Cardiac septum (tissue), 1 donor: ENCODE measurements around the gene ADCY2. TPM values are rescaled to one million over a fixed set of nuclear protein-coding genes. Genes with fewer than 3 reads are reported as not detected.

ENCODE experiments used
- DNase-seq: peaks from one replicate; pipeline ENCODE4 v3.0.0-alpha.2; 2020; ENCODE audit warnings: low spot score
- intact Hi-C: fragments of 100-400 bp; cut with DNase I; formaldehyde crosslinking; loops from one replicate; pipeline ENCODE4 v1.14.0; 2022
- total RNA-seq: library from RNA; stranded (reverse); fragmentation: NEBNext Ultra II Directional; extraction: Animal tissue kit (Norgen Biotek cat#: 25700); gene quantifications from one replicate; pipeline ENCODE4 v1.2.1, GENCODE V29; 2021
- donor health status: DM: no; HTN: no; CAD: no.

The ADCY2 gene
- total RNA-seq, 1 donor from 2014 or later = 0.54 TPM

- DNase-seq = no peak
- intact Hi-C loops = loop anchor here (10.0 kb wide), 2 partner anchors 351 to 629 kb away; no protein-coding TSS in a partner anchor
Observed at GRCh38 chr5:7393921-7394799, 1.8 kb upstream of the ADCY2 start.

- no peak for DNase-seq
- intact Hi-C loops = loop anchor here (10.0 kb wide), 2 partner anchors 350 to 630 kb away; no protein-coding TSS in a partner anchor
Observed at GRCh38 chr5:7394889-7395431, 978 bp upstream of the ADCY2 start.

- no peak for DNase-seq
- intact Hi-C loops = loop anchor here (10.0 kb wide), 2 partner anchors 349 to 631 kb away; no protein-coding TSS in a partner anchor
Observed at GRCh38 chr5:7395432-7395946, 449 bp upstream of the ADCY2 start.

- intact Hi-C loops = loop anchor here (10.0 kb wide), 2 partner anchors 348 to 632 kb away; no protein-coding TSS in a partner anchor
Observed at GRCh38 chr5:7396713-7397454, 946 bp downstream of the ADCY2 start.

GRCh38 chr5:7397937-7398336 lies 2.0 kb downstream of the ADCY2 start:
- DNase-seq = no peak
- intact Hi-C loops = loop anchor here (10.0 kb wide), 2 partner anchors 347 to 633 kb away; no protein-coding TSS in a partner anchor

More at GRCh38 chr5:7396713-7397454, 946 bp downstream of the ADCY2 start:
- DNase-seq = no peak

GRCh38 chr5:7398596-7399280 lies 2.8 kb downstream of the ADCY2 start:
- no peak for DNase-seq
- intact Hi-C loops = loop anchor here (10.0 kb wide), 2 partner anchors 346 to 634 kb away; no protein-coding TSS in a partner anchor

GRCh38 chr5:7405277-7405676 lies 9.3 kb downstream of the ADCY2 start:
- no peak for DNase-seq
- intact Hi-C loops = no loop called here

- intact Hi-C loops = no loop called here
- DNase-seq = no peak
Observed at GRCh38 chr5:7410936-7411511, 15.1 kb downstream of the ADCY2 start.

GRCh38 chr5:7412409-7412808 lies 16.5 kb downstream of the ADCY2 start:
- no peak for DNase-seq
- intact Hi-C loops = no loop called here

- intact Hi-C loops = no loop called here
- DNase-seq = no peak
Observed at GRCh38 chr5:7415123-7415522, 19.2 kb downstream of the ADCY2 start.

- no peak for DNase-seq
- intact Hi-C loops = no loop called here
Observed at GRCh38 chr5:7415587-7416535, 19.9 kb downstream of the ADCY2 start.

- intact Hi-C loops = no loop called here
- DNase-seq = no peak
Observed at GRCh38 chr5:7418276-7418675, 22.3 kb downstream of the ADCY2 start.

GRCh38 chr5:7419367-7419766 lies 23.4 kb downstream of the ADCY2 start:
- intact Hi-C loops = no loop called here
- DNase-seq = no peak

GRCh38 chr5:7419846-7420245 lies 23.9 kb downstream of the ADCY2 start:
- DNase-seq = no peak
- intact Hi-C loops = no loop called here

GRCh38 chr5:7420510-7421280 lies 24.8 kb downstream of the ADCY2 start:
- intact Hi-C loops = no loop called here
- DNase-seq = no peak

- intact Hi-C loops = no loop called here
- no peak for DNase-seq
Observed at GRCh38 chr5:7422316-7423106, 26.6 kb downstream of the ADCY2 start.
